IPS-15b (cell line): ENCODE measurements around the gene PCDHA1.
A peak's percentile ranks its signal among the peaks of the same experiment; 100 is the strongest.

Source experiments
- H3K27me3 ChIP-seq: one replicate; pipeline ENCODE4 v1.6.1; 2013; ENCODE audit warnings: low read length; ENCODE audit not compliant: control insufficient read depth, insufficient read depth
- H3K36me3 ChIP-seq: one replicate; pipeline ENCODE4 v1.6.1; 2013; ENCODE audit warnings: low read length; ENCODE audit not compliant: control insufficient read depth, insufficient read depth
- H3K4me1 ChIP-seq: one replicate; pipeline ENCODE4 v1.6.1; 2013; ENCODE audit warnings: mild to moderate bottlenecking, low read length; ENCODE audit not compliant: control insufficient read depth, insufficient read depth
- H3K4me3 ChIP-seq: one replicate; pipeline ENCODE4 v1.5.1; 2013; ENCODE audit warnings: low read depth, low read length
- H3K9ac ChIP-seq: one replicate; pipeline ENCODE4 v1.6.1; 2013; ENCODE audit warnings: low read depth, mild to moderate bottlenecking, low read length
- H3K9me3 ChIP-seq: one replicate; pipeline ENCODE4 v1.6.1; 2013; ENCODE audit warnings: mild to moderate bottlenecking, low read length; ENCODE audit not compliant: control insufficient read depth, insufficient read depth

PCDHA1 gene

DNA sequence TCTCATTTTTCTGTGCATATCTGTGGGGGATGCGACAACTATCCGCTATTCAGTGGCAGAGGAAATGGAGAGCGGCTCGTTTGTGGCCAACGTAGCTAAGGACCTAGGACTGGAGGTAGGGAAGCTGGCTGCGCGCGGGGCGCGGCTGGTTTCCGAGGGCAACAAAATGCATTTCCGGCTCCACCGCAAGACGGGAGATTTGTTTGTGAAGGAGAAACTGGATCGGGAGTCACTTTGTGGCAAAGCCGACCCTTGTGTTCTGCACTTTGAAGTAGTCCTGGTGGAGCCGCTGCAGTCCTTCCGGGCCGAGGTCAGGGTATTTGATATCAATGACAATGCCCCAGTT, 265.6 kb downstream of the PCDHA1 start:
- H3K9ac ChIP-seq = no peak overlapping the region
- no peaks in the 10 kb centered on the region for H3K4me1 ChIP-seq
- H3K27me3 ChIP-seq = peaks cover 54% of the 10 kb centered on the region
- H3K36me3 ChIP-seq = no peaks in the 10 kb centered on the region
- H3K9me3 ChIP-seq = no peaks in the 10 kb centered on the region
- H3K4me3 ChIP-seq = peak overlapping the region; percentile 92
